DOHH2 (cell line): ENCODE results near the gene PLPPR1.

ENCODE experiments used
- H3F3A ChIP-seq: fragments of 200-600 bp; sonication (generic), shearing (Covaris generic); 2 replicates; pipeline ENCODE4 v1.6.0; 2016; ENCODE audit warnings: antibody characterized with exemption, mild to moderate bottlenecking; ENCODE audit not compliant: control insufficient read depth, insufficient read depth
- H3K27ac ChIP-seq: fragments of 200-600 bp; sonication (generic); 2 replicates; pipeline ENCODE4 v1.5.1; 2014; ENCODE audit warnings: low read depth, mild to moderate bottlenecking, low read length, moderate library complexity
- H3K27me3 ChIP-seq: fragments of 200-600 bp; sonication (generic); 2 replicates; pipeline ENCODE4 v1.6.1; 2014; ENCODE audit warnings: mild to moderate bottlenecking, low read length, mixed read lengths; ENCODE audit not compliant: control insufficient read depth
- H3K36me3 ChIP-seq: fragments of 200-600 bp; sonication (generic); 2 replicates; pipeline ENCODE4 v1.6.1; 2014; ENCODE audit warnings: mild to moderate bottlenecking, low read length, moderate library complexity, mixed read lengths; ENCODE audit not compliant: control insufficient read depth
- H3K4me1 ChIP-seq: fragments of 200-600 bp; sonication (generic); 2 replicates; pipeline ENCODE4 v1.6.1; 2014; ENCODE audit warnings: mild to moderate bottlenecking, low read length, mixed read lengths; ENCODE audit not compliant: control insufficient read depth
- H3K4me2 ChIP-seq: fragments of 200-600 bp; sonication (generic); 2 replicates; pipeline ENCODE4 v1.6.0; 2014; ENCODE audit warnings: mild to moderate bottlenecking, low read length, moderate library complexity
- H3K4me3 ChIP-seq: fragments of 200-600 bp; sonication (generic); 2 replicates; pipeline ENCODE4 v1.5.1; 2014; ENCODE audit warnings: mild to moderate bottlenecking, low read length, mixed read lengths
- H3K79me2 ChIP-seq: fragments of 200-600 bp; sonication (generic); 2 replicates; pipeline ENCODE4 v1.6.1; 2014; ENCODE audit warnings: mild to moderate bottlenecking, low read length, mixed read lengths; ENCODE audit not compliant: control insufficient read depth
- H3K9me2 ChIP-seq: fragments of 200-600 bp; sonication (generic); replicated peaks from 2 replicates; pipeline ENCODE4 v1.6.1; 2014; ENCODE audit warnings: mild to moderate bottlenecking, low read length, mixed read lengths; ENCODE audit not compliant: control insufficient read depth
- H3K9me3 ChIP-seq: fragments of 200-600 bp; sonication (generic); 2 replicates; pipeline ENCODE4 v1.6.1; 2014; ENCODE audit warnings: antibody characterized with exemption, low read length, mixed read lengths; ENCODE audit not compliant: control insufficient read depth, insufficient read depth
- H4K20me1 ChIP-seq: fragments of 200-600 bp; sonication (generic); 2 replicates; pipeline ENCODE4 v1.6.0; 2014; ENCODE audit warnings: low read depth, mild to moderate bottlenecking, antibody characterized with exemption, low read length, moderate library complexity; ENCODE audit not compliant: control insufficient read depth, insufficient read depth
- EZH2phosphoT487 ChIP-seq: fragments of 200-600 bp; sonication (generic); IDR thresholded peaks from 2 replicates; pipeline ENCODE4 v1.6.1; 2017; ENCODE audit warnings: borderline replicate concordance, mild to moderate bottlenecking, antibody characterized with exemption, low read length, moderate library complexity, mixed read lengths
- TF ChIP-seq, protein P1 (sequence below): fragments of 200-600 bp; sonication (generic); IDR thresholded peaks from one replicate; pipeline ENCODE4 v1.5.1; 2014; ENCODE audit warnings: antibody characterized with exemption, mild to moderate bottlenecking, low read depth, low read length; ENCODE audit not compliant: poor library complexity, severe bottlenecking

PLPPR1 gene

DNA sequence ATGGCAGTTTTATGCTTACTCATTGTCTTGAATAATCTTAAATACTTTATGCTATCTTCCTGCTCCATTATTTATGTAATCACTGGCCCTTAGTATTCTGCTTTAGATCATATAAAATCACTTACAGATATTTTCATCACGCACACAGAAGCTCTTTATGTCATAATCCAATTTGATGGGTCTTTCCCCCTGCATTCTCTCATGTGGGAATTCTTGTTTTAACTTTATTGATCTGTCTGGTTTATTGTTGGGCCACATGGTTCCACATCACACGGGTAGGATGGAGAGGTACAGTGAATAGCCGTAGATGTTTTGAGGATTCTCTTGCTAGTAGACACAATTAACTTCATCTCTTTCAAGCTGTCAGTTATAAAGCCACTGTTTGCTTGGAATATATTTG is 27.0 kb downstream of the PLPPR1 start:
- Histone ChIP-seq H3K9me2 (no peaks in the 10 kb centered on the region), H3K4me2 (no peak overlapping the region), H3K36me3 (no peaks in the 10 kb centered on the region), H3K79me2 (no peaks in the 10 kb centered on the region), H3K27me3 (no peaks in the 10 kb centered on the region), H3K9me3 (no peaks in the 10 kb centered on the region), H3F3A (no peaks in the 10 kb centered on the region), H3K4me1 (no peaks in the 10 kb centered on the region), H3K27ac (no peak overlapping the region), H3K4me3 (no peak overlapping the region), H4K20me1 (no peaks in the 10 kb centered on the region)
- no peak for TF ChIP-seq EZH2phosphoT487
- TF ChIP-seq, protein P1, sequence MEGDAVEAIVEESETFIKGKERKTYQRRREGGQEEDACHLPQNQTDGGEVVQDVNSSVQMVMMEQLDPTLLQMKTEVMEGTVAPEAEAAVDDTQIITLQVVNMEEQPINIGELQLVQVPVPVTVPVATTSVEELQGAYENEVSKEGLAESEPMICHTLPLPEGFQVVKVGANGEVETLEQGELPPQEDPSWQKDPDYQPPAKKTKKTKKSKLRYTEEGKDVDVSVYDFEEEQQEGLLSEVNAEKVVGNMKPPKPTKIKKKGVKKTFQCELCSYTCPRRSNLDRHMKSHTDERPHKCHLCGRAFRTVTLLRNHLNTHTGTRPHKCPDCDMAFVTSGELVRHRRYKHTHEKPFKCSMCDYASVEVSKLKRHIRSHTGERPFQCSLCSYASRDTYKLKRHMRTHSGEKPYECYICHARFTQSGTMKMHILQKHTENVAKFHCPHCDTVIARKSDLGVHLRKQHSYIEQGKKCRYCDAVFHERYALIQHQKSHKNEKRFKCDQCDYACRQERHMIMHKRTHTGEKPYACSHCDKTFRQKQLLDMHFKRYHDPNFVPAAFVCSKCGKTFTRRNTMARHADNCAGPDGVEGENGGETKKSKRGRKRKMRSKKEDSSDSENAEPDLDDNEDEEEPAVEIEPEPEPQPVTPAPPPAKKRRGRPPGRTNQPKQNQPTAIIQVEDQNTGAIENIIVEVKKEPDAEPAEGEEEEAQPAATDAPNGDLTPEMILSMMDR: no peak

DNA sequence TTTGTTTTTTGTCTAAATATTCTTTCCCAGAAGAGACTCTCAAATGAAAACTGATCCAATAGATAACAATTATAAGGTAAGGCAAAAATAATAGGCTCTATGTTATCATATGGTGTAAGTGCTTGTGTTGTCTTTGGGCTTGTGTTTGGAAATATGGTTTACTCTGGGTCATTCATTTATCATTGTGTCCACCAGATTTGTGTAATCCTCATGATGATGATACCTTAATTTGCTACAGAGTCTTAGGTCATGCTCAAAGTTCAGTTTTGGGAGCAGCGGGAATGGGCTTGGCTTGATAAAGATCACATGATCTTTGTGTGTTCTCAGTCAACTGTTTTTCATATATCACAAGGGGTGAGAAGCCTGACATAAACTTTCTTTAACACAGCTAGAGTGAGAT is 34.2 kb downstream of the PLPPR1 start:
- Histone ChIP-seq H4K20me1 (no peaks in the 10 kb centered on the region), H3K36me3 (no peaks in the 10 kb centered on the region), H3K4me2 (no peak overlapping the region), H3F3A (no peaks in the 10 kb centered on the region), H3K79me2 (no peaks in the 10 kb centered on the region), H3K4me1 (no peaks in the 10 kb centered on the region), H3K27me3 (no peaks in the 10 kb centered on the region), H3K27ac (no peak overlapping the region), H3K4me3 (no peak overlapping the region), H3K9me3 (no peaks in the 10 kb centered on the region), H3K9me2 (no peaks in the 10 kb centered on the region)
- no peak for TF ChIP-seq EZH2phosphoT487
- TF ChIP-seq, protein P1: no peak

DNA sequence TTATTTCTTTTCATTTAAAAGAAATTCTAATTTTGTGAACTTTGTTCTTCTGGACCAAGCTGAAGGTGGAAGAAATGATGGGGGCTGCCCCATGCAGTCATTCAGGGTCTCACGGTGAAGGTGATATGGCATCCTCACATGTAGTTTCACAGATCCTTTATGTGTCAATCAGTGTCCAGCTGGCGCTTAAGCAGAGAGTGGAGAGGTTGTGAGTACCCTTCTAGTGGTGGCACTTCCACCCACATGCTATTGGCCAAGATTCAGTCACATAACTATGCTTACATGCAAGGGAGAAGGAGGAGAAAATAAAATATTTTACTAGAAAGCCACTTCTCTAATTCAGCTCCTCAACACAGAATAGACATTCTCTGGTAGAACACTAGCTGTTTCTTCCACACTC is 34.7 kb downstream of the PLPPR1 start:
- no peak for TF ChIP-seq EZH2phosphoT487
- TF ChIP-seq, protein P1: no peak
- no peaks in the 10 kb centered on the region for H3K79me2 ChIP-seq
- H3K4me3 ChIP-seq: no peak overlapping the region
- no peak overlapping the region for H3K4me2 ChIP-seq
- no peaks in the 10 kb centered on the region for H4K20me1 ChIP-seq
- no peaks in the 10 kb centered on the region for H3K9me3 ChIP-seq
- H3K4me1 ChIP-seq: no peaks in the 10 kb centered on the region
- H3K36me3 ChIP-seq: no peaks in the 10 kb centered on the region
- no peaks in the 10 kb centered on the region for H3K9me2 ChIP-seq
- H3K27ac ChIP-seq: no peak overlapping the region
- no peaks in the 10 kb centered on the region for H3K27me3 ChIP-seq
- H3F3A ChIP-seq: no peaks in the 10 kb centered on the region

DNA sequence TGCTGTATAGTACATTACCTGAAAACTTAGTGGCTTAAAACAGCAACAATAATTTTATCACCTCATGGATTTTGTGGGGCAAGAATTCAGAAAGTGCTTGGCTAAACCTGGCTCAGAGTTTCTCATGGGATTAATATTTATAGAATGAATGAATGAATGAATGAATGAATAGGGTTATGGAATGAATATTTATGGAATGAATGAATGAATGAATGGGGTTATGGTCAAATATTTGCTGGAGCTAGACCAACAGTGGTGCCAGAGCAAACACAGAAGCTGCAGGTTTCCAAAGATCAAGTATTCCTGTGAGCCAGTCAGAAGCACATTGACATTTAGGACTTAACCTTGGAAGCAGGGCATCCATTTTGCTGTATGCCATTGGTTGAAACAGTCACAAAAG is 35.7 kb downstream of the PLPPR1 start:
- Histone ChIP-seq H3K4me2 (no peak overlapping the region), H3K4me1 (no peaks in the 10 kb centered on the region), H3F3A (no peaks in the 10 kb centered on the region), H3K36me3 (no peaks in the 10 kb centered on the region), H3K79me2 (no peaks in the 10 kb centered on the region), H3K27ac (no peak overlapping the region), H3K27me3 (no peaks in the 10 kb centered on the region), H4K20me1 (no peaks in the 10 kb centered on the region), H3K4me3 (no peak overlapping the region), H3K9me2 (no peaks in the 10 kb centered on the region), H3K9me3 (no peaks in the 10 kb centered on the region)
- TF ChIP-seq, protein P1: no peak
- TF ChIP-seq EZH2phosphoT487: no peak
